ENCODE data around the gene ZBTB11. TPM values are rescaled to one million over a fixed set of nuclear protein-coding genes. Genes with fewer than 3 reads are reported as not detected.
A peak's percentile ranks its signal among the peaks of the same experiment; 100 is the strongest.

Gene ZBTB11
- total and polyA plus RNA-seq, 2 experiments from 2014 or later = 7.7 to 22.4 TPM

DNA sequence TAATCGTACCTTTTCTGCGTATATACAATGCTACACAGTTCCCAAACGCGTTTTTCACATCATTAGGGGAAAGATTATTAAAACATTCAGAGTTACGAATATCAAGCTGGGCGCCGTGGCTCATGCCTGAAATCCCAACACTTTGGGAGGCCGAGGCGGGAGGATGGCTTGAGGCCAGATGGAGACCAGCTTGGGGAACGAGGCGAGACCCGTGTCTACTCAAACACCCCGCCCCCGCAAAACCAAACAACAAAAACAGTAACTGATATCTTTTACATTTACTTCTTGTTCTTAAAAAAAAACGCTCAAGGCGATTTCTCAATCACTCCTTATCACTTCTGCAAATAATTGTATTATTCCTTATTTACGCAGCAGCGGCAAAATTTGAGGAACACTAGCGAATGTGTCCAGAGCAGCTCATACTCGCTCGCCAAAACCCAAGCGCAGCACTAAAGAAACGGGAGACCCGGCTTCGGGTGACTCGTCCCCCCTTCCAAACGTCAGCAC lies 1.2 kb downstream of the ZBTB11 start:
- peaks cover 24% of the 10 kb centered on the region for H3K36me3 Mint-ChIP-seq (ENCODE audit: low read depth)
- peak overlapping the region; percentile 85; the same call in 1 of the 2 replicates for H3K27ac ChIP-seq (ENCODE audit: low read depth)
- H3K4me3 Mint-ChIP-seq = peak overlapping the region; percentile 93
- H3K79me2 ChIP-seq (replicated peaks; ENCODE audit: insufficient read depth) = peaks cover 50% of the 10 kb centered on the region
- H3K27me3 Mint-ChIP-seq (ENCODE audit: insufficient read depth, low read depth, poor library complexity) = peaks cover 8% of the 10 kb centered on the region
- peaks cover 13% of the 10 kb centered on the region for H3K4me1 Mint-ChIP-seq
- peaks cover 19% of the 10 kb centered on the region for H3F3A ChIP-seq (replicated peaks; ENCODE audit: low read depth)
- H3K36me3 ChIP-seq (ENCODE audit: insufficient read depth) = peaks cover 17% of the 10 kb centered on the region
- H3K4me3 ChIP-seq = peak overlapping the region; percentile 81
- no peaks in the 10 kb centered on the region; the same call in 1 of the 2 replicates for H3K4me1 ChIP-seq (ENCODE audit: insufficient read depth)
- no peaks in the 10 kb centered on the region for H3K9me2 ChIP-seq (ENCODE audit: insufficient read depth)
- TF ChIP-seq, protein P1, sequence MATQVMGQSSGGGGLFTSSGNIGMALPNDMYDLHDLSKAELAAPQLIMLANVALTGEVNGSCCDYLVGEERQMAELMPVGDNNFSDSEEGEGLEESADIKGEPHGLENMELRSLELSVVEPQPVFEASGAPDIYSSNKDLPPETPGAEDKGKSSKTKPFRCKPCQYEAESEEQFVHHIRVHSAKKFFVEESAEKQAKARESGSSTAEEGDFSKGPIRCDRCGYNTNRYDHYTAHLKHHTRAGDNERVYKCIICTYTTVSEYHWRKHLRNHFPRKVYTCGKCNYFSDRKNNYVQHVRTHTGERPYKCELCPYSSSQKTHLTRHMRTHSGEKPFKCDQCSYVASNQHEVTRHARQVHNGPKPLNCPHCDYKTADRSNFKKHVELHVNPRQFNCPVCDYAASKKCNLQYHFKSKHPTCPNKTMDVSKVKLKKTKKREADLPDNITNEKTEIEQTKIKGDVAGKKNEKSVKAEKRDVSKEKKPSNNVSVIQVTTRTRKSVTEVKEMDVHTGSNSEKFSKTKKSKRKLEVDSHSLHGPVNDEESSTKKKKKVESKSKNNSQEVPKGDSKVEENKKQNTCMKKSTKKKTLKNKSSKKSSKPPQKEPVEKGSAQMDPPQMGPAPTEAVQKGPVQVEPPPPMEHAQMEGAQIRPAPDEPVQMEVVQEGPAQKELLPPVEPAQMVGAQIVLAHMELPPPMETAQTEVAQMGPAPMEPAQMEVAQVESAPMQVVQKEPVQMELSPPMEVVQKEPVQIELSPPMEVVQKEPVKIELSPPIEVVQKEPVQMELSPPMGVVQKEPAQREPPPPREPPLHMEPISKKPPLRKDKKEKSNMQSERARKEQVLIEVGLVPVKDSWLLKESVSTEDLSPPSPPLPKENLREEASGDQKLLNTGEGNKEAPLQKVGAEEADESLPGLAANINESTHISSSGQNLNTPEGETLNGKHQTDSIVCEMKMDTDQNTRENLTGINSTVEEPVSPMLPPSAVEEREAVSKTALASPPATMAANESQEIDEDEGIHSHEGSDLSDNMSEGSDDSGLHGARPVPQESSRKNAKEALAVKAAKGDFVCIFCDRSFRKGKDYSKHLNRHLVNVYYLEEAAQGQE (IDR thresholded peaks at IDR 0.05; ENCODE audit: unreplicated experiment) = no peak
- TF ChIP-seq, protein P2, sequence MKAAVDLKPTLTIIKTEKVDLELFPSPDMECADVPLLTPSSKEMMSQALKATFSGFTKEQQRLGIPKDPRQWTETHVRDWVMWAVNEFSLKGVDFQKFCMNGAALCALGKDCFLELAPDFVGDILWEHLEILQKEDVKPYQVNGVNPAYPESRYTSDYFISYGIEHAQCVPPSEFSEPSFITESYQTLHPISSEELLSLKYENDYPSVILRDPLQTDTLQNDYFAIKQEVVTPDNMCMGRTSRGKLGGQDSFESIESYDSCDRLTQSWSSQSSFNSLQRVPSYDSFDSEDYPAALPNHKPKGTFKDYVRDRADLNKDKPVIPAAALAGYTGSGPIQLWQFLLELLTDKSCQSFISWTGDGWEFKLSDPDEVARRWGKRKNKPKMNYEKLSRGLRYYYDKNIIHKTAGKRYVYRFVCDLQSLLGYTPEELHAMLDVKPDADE (IDR thresholded peaks at IDR 0.05) = 0 out of 2 replicates have a peak, but pooled peaks have one; percentile 1
- DNase-seq (ENCODE audit: low spot score) = no peak
- ATAC-seq = no peak
- H3K4me2 ChIP-seq = peak overlapping the region; percentile 74
- H4K20me1 ChIP-seq (replicated peaks; ENCODE audit: insufficient read depth) = peaks cover 12% of the 10 kb centered on the region
- H3K27me3 ChIP-seq (ENCODE audit: insufficient read depth) = no peaks in the 10 kb centered on the region
- no peaks in the 10 kb centered on the region for H3K9me3 Mint-ChIP-seq
- H3K27ac Mint-ChIP-seq = peak overlapping the region; percentile 97
- H2AFZ ChIP-seq = no peak overlapping the region; the same call in 1 of the 2 replicates

DNA sequence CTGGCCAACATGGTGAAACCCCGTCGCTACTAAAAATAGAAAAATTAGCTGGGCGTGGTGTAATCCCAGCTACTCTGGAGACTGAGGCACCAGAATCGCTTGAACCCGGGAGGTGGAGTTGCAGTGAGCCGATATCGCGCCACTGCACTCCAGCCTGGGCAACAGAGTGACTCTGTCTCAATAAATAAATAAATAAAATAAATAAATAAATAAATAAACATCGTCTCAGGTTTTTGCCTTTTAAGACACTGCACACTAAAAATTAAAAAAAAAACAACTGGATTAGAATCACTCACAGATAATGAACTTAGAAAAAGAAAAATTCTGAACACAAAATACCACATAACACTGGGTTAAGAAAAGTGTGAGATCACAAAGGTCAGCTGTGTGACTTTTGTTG lies 2.4 kb downstream of the ZBTB11 start:
- Histone ChIP-seq H3K79me2 (replicated peaks; ENCODE audit: insufficient read depth) (peaks cover 54% of the 10 kb centered on the region), H3K9me2 (ENCODE audit: insufficient read depth) (no peaks in the 10 kb centered on the region), H3K27ac (ENCODE audit: low read depth) (no peak overlapping the region), H3K4me2 (no peak overlapping the region), H3K36me3 (ENCODE audit: insufficient read depth) (peaks cover 18% of the 10 kb centered on the region), H3F3A (replicated peaks; ENCODE audit: low read depth) (peaks cover 6% of the 10 kb centered on the region), H3K27me3 (ENCODE audit: insufficient read depth) (no peaks in the 10 kb centered on the region), H2AFZ (no peak overlapping the region), H3K4me3 (no peak overlapping the region), H4K20me1 (replicated peaks; ENCODE audit: insufficient read depth) (peaks cover 9% of the 10 kb centered on the region), H3K4me1 (ENCODE audit: insufficient read depth) (no peaks in the 10 kb centered on the region; the same call in 1 of the 2 replicates)
- Mint-ChIP-seq H3K9me3 (no peaks in the 10 kb centered on the region), H3K4me1 (peaks cover 13% of the 10 kb centered on the region), H3K4me3 (peak overlapping the region; percentile 93), H3K27ac (no peak overlapping the region), H3K36me3 (ENCODE audit: low read depth) (peaks cover 13% of the 10 kb centered on the region), H3K27me3 (ENCODE audit: insufficient read depth, low read depth, poor library complexity) (peaks cover 8% of the 10 kb centered on the region)
- no peak for ATAC-seq
- no peak for DNase-seq (ENCODE audit: low spot score)
- TF ChIP-seq POLR2AphosphoS5 (IDR thresholded peaks at IDR 0.05; ENCODE audit: low read depth) (no peak), EZH2 (IDR thresholded peaks at IDR 0.05; ENCODE audit: low read depth, unreplicated experiment) (no peak), ZNF114 (CRISPR knock-in tag; IDR thresholded peaks at IDR 0.05) (no peak)
- TF ChIP-seq, protein P3, sequence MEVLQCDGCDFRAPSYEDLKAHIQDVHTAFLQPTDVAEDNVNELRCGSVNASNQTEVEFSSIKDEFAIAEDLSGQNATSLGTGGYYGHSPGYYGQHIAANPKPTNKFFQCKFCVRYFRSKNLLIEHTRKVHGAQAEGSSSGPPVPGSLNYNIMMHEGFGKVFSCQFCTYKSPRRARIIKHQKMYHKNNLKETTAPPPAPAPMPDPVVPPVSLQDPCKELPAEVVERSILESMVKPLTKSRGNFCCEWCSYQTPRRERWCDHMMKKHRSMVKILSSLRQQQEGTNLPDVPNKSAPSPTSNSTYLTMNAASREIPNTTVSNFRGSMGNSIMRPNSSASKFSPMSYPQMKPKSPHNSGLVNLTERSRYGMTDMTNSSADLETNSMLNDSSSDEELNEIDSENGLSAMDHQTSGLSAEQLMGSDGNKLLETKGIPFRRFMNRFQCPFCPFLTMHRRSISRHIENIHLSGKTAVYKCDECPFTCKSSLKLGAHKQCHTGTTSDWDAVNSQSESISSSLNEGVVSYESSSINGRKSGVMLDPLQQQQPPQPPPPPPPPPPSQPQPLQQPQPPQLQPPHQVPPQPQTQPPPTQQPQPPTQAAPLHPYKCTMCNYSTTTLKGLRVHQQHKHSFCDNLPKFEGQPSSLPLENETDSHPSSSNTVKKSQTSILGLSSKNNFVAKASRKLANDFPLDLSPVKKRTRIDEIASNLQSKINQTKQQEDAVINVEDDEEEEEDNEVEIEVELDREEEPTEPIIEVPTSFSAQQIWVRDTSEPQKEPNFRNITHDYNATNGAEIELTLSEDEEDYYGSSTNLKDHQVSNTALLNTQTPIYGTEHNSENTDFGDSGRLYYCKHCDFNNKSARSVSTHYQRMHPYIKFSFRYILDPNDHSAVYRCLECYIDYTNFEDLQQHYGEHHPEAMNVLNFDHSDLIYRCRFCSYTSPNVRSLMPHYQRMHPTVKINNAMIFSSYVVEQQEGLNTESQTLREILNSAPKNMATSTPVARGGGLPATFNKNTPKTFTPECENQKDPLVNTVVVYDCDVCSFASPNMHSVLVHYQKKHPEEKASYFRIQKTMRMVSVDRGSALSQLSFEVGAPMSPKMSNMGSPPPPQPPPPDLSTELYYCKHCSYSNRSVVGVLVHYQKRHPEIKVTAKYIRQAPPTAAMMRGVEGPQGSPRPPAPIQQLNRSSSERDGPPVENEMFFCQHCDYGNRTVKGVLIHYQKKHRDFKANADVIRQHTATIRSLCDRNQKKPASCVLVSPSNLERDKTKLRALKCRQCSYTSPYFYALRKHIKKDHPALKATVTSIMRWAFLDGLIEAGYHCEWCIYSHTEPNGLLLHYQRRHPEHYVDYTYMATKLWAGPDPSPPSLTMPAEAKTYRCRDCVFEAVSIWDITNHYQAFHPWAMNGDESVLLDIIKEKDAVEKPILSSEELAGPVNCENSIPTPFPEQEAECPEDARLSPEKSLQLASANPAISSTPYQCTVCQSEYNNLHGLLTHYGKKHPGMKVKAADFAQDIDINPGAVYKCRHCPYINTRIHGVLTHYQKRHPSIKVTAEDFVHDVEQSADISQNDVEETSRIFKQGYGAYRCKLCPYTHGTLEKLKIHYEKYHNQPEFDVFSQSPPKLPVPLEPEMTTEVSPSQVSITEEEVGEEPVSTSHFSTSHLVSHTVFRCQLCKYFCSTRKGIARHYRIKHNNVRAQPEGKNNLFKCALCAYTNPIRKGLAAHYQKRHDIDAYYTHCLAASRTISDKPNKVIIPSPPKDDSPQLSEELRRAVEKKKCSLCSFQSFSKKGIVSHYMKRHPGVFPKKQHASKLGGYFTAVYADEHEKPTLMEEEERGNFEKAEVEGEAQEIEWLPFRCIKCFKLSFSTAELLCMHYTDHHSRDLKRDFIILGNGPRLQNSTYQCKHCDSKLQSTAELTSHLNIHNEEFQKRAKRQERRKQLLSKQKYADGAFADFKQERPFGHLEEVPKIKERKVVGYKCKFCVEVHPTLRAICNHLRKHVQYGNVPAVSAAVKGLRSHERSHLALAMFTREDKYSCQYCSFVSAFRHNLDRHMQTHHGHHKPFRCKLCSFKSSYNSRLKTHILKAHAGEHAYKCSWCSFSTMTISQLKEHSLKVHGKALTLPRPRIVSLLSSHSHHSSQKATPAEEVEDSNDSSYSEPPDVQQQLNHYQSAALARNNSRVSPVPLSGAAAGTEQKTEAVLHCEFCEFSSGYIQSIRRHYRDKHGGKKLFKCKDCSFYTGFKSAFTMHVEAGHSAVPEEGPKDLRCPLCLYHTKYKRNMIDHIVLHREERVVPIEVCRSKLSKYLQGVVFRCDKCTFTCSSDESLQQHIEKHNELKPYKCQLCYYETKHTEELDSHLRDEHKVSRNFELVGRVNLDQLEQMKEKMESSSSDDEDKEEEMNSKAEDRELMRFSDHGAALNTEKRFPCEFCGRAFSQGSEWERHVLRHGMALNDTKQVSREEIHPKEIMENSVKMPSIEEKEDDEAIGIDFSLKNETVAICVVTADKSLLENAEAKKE (CRISPR knock-in tag; IDR thresholded peaks at IDR 0.05) = no peak
- TF ChIP-seq, protein P1 (IDR thresholded peaks at IDR 0.05; ENCODE audit: unreplicated experiment) = no peak

Data from GM23338 (cell line).